ENCODE measurements around the gene RHOH. TPM values are rescaled to one million over a fixed set of nuclear protein-coding genes. Genes with fewer than 3 reads are reported as not detected.

RHOH gene
- total and polyA plus RNA-seq, 10 of the 15 experiments (the other 5 are each of a cell fraction or from before 2014, with no cell fraction given), result 46.5 to 120 (median 57.9) TPM

DNA sequence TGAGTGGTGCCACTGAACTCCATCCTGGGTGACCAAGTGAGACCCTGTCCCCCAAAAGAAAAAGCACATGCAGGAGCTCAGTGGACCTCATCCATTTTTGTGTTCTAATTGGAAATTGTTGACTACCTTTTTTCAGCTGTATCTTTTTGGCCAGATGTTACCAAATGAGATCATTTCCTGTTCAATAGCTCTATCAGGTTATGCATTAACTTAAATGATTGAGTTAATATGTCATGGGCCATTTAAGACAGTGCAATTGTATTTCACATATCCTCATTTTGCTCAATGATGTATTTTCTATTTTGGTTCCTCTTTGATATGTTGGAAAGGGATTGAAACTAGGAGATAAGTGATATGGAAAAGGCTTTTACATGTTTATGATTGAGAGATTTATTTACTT lies 26.2 kb upstream of the RHOH start:
- RAD21 ChIA-PET (ENCODE audit: unreplicated experiment), result interaction anchor here (0.5 to 3.3 kb wide), 14 partner anchors 8 to 403 kb away, joined by 3 to 42 read pairs (median 6); partner anchors contain the start of gene RHOH
- FAIRE-seq (no peak), DNase-seq (ENCODE audit: low read depth, low spot score) (no peak), ATAC-seq (peak; percentile 82)
- no peak overlapping the region for H3K9ac ChIP-seq (ENCODE audit: control insufficient read depth, insufficient read depth, low read length)
- H3K79me2 ChIP-seq (ENCODE audit: control insufficient read depth, insufficient read depth, low read length), result no peaks in the 10 kb centered on the region
- in situ Hi-C loops (cut with MboI) (no loop called here), intact Hi-C loops (cut with micrococcal nuclease; ENCODE audit: unreplicated experiment) (loop anchor here (2.0 kb wide), 1 partner anchor 14 kb away; no protein-coding TSS in a partner anchor)
- H4K20me1 ChIP-seq (ENCODE audit: control insufficient read depth, insufficient read depth), result no peaks in the 10 kb centered on the region
- H3K36me3 ChIP-seq (ENCODE audit: control insufficient read depth in 2 of 2, insufficient read depth in 2 of 2, low read length in 1 of 2), result no peaks in the 10 kb centered on the region
- no peak overlapping the region for H3K27ac ChIP-seq (ENCODE audit: control insufficient read depth, insufficient read depth)
- peaks cover 21% of the 10 kb centered on the region for H3K4me1 ChIP-seq (ENCODE audit: control insufficient read depth, insufficient read depth, low read length)
- no peak overlapping the region for H3K4me2 ChIP-seq (ENCODE audit: control insufficient read depth, insufficient read depth)
- no peaks in the 10 kb centered on the region for H3K27me3 ChIP-seq (replicated peaks in 1 of 2; ENCODE audit: control insufficient read depth in 2 of 2, insufficient read depth in 2 of 2, low read length in 1 of 2)
- CTCF ChIA-PET, result interaction anchor here (0.8 to 3.5 kb wide), 6 partner anchors 11 to 155 kb away, joined by 3 to 17 read pairs (median 4); no protein-coding TSS in a partner anchor
- no TSS peak for BruUV-seq (replicated peaks)
- H3K4me3 ChIP-seq, result no peak overlapping the region
- no peak overlapping the region for H2AFZ ChIP-seq (ENCODE audit: control insufficient read depth, low read depth, low read length)
- SMC1A ChIA-PET (ENCODE audit: uncharacterized antibody, unreplicated experiment), result interaction anchor here (0.7 to 4.1 kb wide), 17 partner anchors 8 to 547 kb away, joined by 3 to 57 read pairs (median 5); no protein-coding TSS in a partner anchor
- H3K9me3 ChIP-seq (replicated peaks; ENCODE audit: control insufficient read depth, insufficient read depth, low read length), result no peaks in the 10 kb centered on the region
- POLR2A ChIA-PET, result interaction anchor here (0.6 to 1.7 kb wide), 12 partner anchors 8 to 282 kb away, joined by 3 to 6 read pairs (median 4); no protein-coding TSS in a partner anchor
- TF ChIP-seq TCF12 (IDR thresholded peaks at IDR 0.05; ENCODE audit: low read depth, low read length) (no peak), EGR1 (IDR thresholded peaks at IDR 0.05; ENCODE audit: borderline replicate concordance in 1 of 2, low read depth in 2 of 2, low read length in 2 of 2) (no peak), PAX5 (IDR thresholded peaks at IDR 0.05; ENCODE audit: borderline replicate concordance, low read depth, low read length) (no peak), JUND (IDR thresholded peaks at IDR 0.05; ENCODE audit: low read depth, low read length) (no peak), ZZZ3 (IDR thresholded peaks at IDR 0.05; ENCODE audit: control insufficient read depth, insufficient read length, low read depth) (no peak), NFIC (IDR thresholded peaks at IDR 0.05; ENCODE audit: low read depth, low read length) (0 out of 2 replicates have a peak, but pooled peaks have one; percentile 33), ETV6 (conservative IDR thresholded peaks at IDR 0.05 in 1 of 2, IDR thresholded peaks at IDR 0.05 in 1 of 2; ENCODE audit: borderline replicate concordance in 1 of 2, low read depth in 1 of 2) (no peak), CBX3 (IDR thresholded peaks at IDR 0.05; ENCODE audit: borderline replicate concordance, low read depth) (no peak), BACH1 (IDR thresholded peaks at IDR 0.05; ENCODE audit: borderline replicate concordance) (0 out of 2 replicates have a peak, but pooled peaks have one; percentile 16), ASH2L (IDR thresholded peaks at IDR 0.05; ENCODE audit: borderline replicate concordance, low read depth) (no peak), SUPT20H (IDR thresholded peaks at IDR 0.05; ENCODE audit: borderline replicate concordance, control insufficient read depth, low read depth, low read length) (no peak), HDGF (IDR thresholded peaks at IDR 0.05) (no peak), POLR2AphosphoS5 (IDR thresholded peaks at IDR 0.05; ENCODE audit: low read length) (no peak), SMAD1 (IDR thresholded peaks at IDR 0.05; ENCODE audit: low read depth, partially characterized antibody) (no peak), SPI1 (IDR thresholded peaks at IDR 0.05; ENCODE audit: borderline replicate concordance, insufficient read depth, low read depth, low read length) (0 out of 2 replicates have a peak, but pooled peaks have one; percentile 24), MEF2B (IDR thresholded peaks at IDR 0.05; ENCODE audit: partially characterized antibody, poor library complexity, severe bottlenecking) (peak; percentile 38), FOXK2 (IDR thresholded peaks at IDR 0.05) (no peak), NFYA (IDR thresholded peaks at IDR 0.05; ENCODE audit: borderline replicate concordance, low read depth, low read length) (no peak)
- TF ChIP-seq, protein P1, sequence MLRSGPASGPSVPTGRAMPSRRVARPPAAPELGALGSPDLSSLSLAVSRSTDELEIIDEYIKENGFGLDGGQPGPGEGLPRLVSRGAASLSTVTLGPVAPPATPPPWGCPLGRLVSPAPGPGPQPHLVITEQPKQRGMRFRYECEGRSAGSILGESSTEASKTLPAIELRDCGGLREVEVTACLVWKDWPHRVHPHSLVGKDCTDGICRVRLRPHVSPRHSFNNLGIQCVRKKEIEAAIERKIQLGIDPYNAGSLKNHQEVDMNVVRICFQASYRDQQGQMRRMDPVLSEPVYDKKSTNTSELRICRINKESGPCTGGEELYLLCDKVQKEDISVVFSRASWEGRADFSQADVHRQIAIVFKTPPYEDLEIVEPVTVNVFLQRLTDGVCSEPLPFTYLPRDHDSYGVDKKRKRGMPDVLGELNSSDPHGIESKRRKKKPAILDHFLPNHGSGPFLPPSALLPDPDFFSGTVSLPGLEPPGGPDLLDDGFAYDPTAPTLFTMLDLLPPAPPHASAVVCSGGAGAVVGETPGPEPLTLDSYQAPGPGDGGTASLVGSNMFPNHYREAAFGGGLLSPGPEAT (IDR thresholded peaks at IDR 0.05; ENCODE audit: low read depth), result 0 out of 2 replicates have a peak, but pooled peaks have one; percentile 37
- TF ChIP-seq, protein P2, sequence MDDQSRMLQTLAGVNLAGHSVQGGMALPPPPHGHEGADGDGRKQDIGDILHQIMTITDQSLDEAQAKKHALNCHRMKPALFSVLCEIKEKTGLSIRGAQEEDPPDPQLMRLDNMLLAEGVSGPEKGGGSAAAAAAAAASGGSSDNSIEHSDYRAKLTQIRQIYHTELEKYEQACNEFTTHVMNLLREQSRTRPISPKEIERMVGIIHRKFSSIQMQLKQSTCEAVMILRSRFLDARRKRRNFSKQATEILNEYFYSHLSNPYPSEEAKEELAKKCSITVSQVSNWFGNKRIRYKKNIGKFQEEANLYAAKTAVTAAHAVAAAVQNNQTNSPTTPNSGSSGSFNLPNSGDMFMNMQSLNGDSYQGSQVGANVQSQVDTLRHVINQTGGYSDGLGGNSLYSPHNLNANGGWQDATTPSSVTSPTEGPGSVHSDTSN (IDR thresholded peaks at IDR 0.05; ENCODE audit: insufficient replicate concordance, low read depth, low read length), result no peak
- TF ChIP-seq, protein P3, sequence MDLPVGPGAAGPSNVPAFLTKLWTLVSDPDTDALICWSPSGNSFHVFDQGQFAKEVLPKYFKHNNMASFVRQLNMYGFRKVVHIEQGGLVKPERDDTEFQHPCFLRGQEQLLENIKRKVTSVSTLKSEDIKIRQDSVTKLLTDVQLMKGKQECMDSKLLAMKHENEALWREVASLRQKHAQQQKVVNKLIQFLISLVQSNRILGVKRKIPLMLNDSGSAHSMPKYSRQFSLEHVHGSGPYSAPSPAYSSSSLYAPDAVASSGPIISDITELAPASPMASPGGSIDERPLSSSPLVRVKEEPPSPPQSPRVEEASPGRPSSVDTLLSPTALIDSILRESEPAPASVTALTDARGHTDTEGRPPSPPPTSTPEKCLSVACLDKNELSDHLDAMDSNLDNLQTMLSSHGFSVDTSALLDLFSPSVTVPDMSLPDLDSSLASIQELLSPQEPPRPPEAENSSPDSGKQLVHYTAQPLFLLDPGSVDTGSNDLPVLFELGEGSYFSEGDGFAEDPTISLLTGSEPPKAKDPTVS (IDR thresholded peaks at IDR 0.05; ENCODE audit: low read depth, low read length), result no peak

Measured in GM12878 (cell line).